ENCODE measurements around the gene PSD4.

GRCh38 chr2:113166187-113166645 is 7.6 kb upstream of the PSD4 start:
- TF ChIP-seq RARB (CRISPR knock-in tag; IDR thresholded peaks at IDR 0.05) (no peak), PATZ1 (CRISPR knock-in tag; IDR thresholded peaks at IDR 0.05; ENCODE audit: borderline replicate concordance) (no peak), ARNTL (CRISPR knock-in tag; IDR thresholded peaks at IDR 0.05; ENCODE audit: borderline replicate concordance, low read depth) (no peak), ZC3H10 (CRISPR knock-in tag; IDR thresholded peaks at IDR 0.05) (no peak), BACH2 (CRISPR knock-in tag; IDR thresholded peaks at IDR 0.05; ENCODE audit: borderline replicate concordance) (no peak), ZFP30 (CRISPR knock-in tag; IDR thresholded peaks at IDR 0.05) (no peak), SNAI2 (CRISPR knock-in tag; IDR thresholded peaks at IDR 0.05) (no peak), GLIS3 (CRISPR knock-in tag; IDR thresholded peaks at IDR 0.05) (no peak), OSR1 (CRISPR knock-in tag; IDR thresholded peaks at IDR 0.05) (no peak)

Data from SK-N-SH treated with all-trans-retinoic acid at 6 μM for 48 hours (cell line).